ENCODE results near the gene MAP3K7.

MAP3K7 gene

GRCh38 chr6:90485635-90486277 lies 101.1 kb downstream of the MAP3K7 start:
- Histone ChIP-seq H3K27me3 (ENCODE audit: control insufficient read depth, insufficient read depth, low read length) (no peaks in the 10 kb centered on the region), H3K9ac (ENCODE audit: low read length) (no peak overlapping the region), H3K4me3 (ENCODE audit: low read length) (no peak overlapping the region), H3K36me3 (ENCODE audit: control insufficient read depth, insufficient read depth, low read length) (no peaks in the 10 kb centered on the region), H3K27ac (ENCODE audit: low read depth, low read length) (no peak overlapping the region), H3K4me1 (ENCODE audit: control insufficient read depth, insufficient read depth, low read length) (no peaks in the 10 kb centered on the region)

GRCh38 chr6:90484903-90485302 lies 102.0 kb downstream of the MAP3K7 start:
- H3K9ac ChIP-seq (ENCODE audit: low read length) = no peak overlapping the region
- H3K4me1 ChIP-seq (ENCODE audit: control insufficient read depth, insufficient read depth, low read length) = no peaks in the 10 kb centered on the region
- no peak overlapping the region for H3K4me3 ChIP-seq (ENCODE audit: low read length)
- no peak overlapping the region for H3K27ac ChIP-seq (ENCODE audit: low read depth, low read length)
- no peaks in the 10 kb centered on the region for H3K27me3 ChIP-seq (ENCODE audit: control insufficient read depth, insufficient read depth, low read length)
- no peaks in the 10 kb centered on the region for H3K36me3 ChIP-seq (ENCODE audit: control insufficient read depth, insufficient read depth, low read length)

- Histone ChIP-seq H3K4me3 (ENCODE audit: low read length) (no peak overlapping the region), H3K27me3 (ENCODE audit: control insufficient read depth, insufficient read depth, low read length) (no peaks in the 10 kb centered on the region), H3K36me3 (ENCODE audit: control insufficient read depth, insufficient read depth, low read length) (no peaks in the 10 kb centered on the region), H3K4me1 (ENCODE audit: control insufficient read depth, insufficient read depth, low read length) (no peaks in the 10 kb centered on the region), H3K9ac (ENCODE audit: low read length) (no peak overlapping the region), H3K27ac (ENCODE audit: low read depth, low read length) (no peak overlapping the region)
Observed at GRCh38 chr6:90484385-90484784, 102.5 kb downstream of the MAP3K7 start.

GRCh38 chr6:90483956-90484355 lies 102.9 kb downstream of the MAP3K7 start:
- Histone ChIP-seq H3K4me1 (ENCODE audit: control insufficient read depth, insufficient read depth, low read length) (no peaks in the 10 kb centered on the region), H3K36me3 (ENCODE audit: control insufficient read depth, insufficient read depth, low read length) (no peaks in the 10 kb centered on the region), H3K27me3 (ENCODE audit: control insufficient read depth, insufficient read depth, low read length) (no peaks in the 10 kb centered on the region), H3K27ac (ENCODE audit: low read depth, low read length) (no peak overlapping the region), H3K9ac (ENCODE audit: low read length) (no peak overlapping the region), H3K4me3 (ENCODE audit: low read length) (no peak overlapping the region)

- H3K27ac ChIP-seq (ENCODE audit: low read depth, low read length) = no peak overlapping the region
- H3K4me3 ChIP-seq (ENCODE audit: low read length) = no peak overlapping the region
- H3K36me3 ChIP-seq (ENCODE audit: control insufficient read depth, insufficient read depth, low read length) = no peaks in the 10 kb centered on the region
- H3K4me1 ChIP-seq (ENCODE audit: control insufficient read depth, insufficient read depth, low read length) = no peaks in the 10 kb centered on the region
- no peaks in the 10 kb centered on the region for H3K27me3 ChIP-seq (ENCODE audit: control insufficient read depth, insufficient read depth, low read length)
- no peak overlapping the region for H3K9ac ChIP-seq (ENCODE audit: low read length)
Observed at GRCh38 chr6:90483116-90483839, 103.6 kb downstream of the MAP3K7 start.

- H3K9ac ChIP-seq (ENCODE audit: low read length) = no peak overlapping the region
- H3K36me3 ChIP-seq (ENCODE audit: control insufficient read depth, insufficient read depth, low read length) = no peaks in the 10 kb centered on the region
- H3K4me1 ChIP-seq (ENCODE audit: control insufficient read depth, insufficient read depth, low read length) = no peaks in the 10 kb centered on the region
- no peak overlapping the region for H3K27ac ChIP-seq (ENCODE audit: low read depth, low read length)
- no peak overlapping the region for H3K4me3 ChIP-seq (ENCODE audit: low read length)
- no peaks in the 10 kb centered on the region for H3K27me3 ChIP-seq (ENCODE audit: control insufficient read depth, insufficient read depth, low read length)
Observed at GRCh38 chr6:90480666-90481065, 106.2 kb downstream of the MAP3K7 start.

GRCh38 chr6:90479603-90479926 lies 107.3 kb downstream of the MAP3K7 start:
- no peaks in the 10 kb centered on the region for H3K27me3 ChIP-seq (ENCODE audit: control insufficient read depth, insufficient read depth, low read length)
- H3K27ac ChIP-seq (ENCODE audit: low read depth, low read length) = no peak overlapping the region
- H3K36me3 ChIP-seq (ENCODE audit: control insufficient read depth, insufficient read depth, low read length) = no peaks in the 10 kb centered on the region
- H3K9ac ChIP-seq (ENCODE audit: low read length) = no peak overlapping the region
- H3K4me3 ChIP-seq (ENCODE audit: low read length) = no peak overlapping the region
- H3K4me1 ChIP-seq (ENCODE audit: control insufficient read depth, insufficient read depth, low read length) = no peaks in the 10 kb centered on the region

- H3K36me3 ChIP-seq (ENCODE audit: control insufficient read depth, insufficient read depth, low read length) = no peaks in the 10 kb centered on the region
- no peak overlapping the region for H3K9ac ChIP-seq (ENCODE audit: low read length)
- H3K27ac ChIP-seq (ENCODE audit: low read depth, low read length) = no peak overlapping the region
- no peak overlapping the region for H3K4me3 ChIP-seq (ENCODE audit: low read length)
- no peaks in the 10 kb centered on the region for H3K4me1 ChIP-seq (ENCODE audit: control insufficient read depth, insufficient read depth, low read length)
- no peaks in the 10 kb centered on the region for H3K27me3 ChIP-seq (ENCODE audit: control insufficient read depth, insufficient read depth, low read length)
Observed at GRCh38 chr6:90478789-90479602, 107.9 kb downstream of the MAP3K7 start.

GRCh38 chr6:90478278-90478677 lies 108.6 kb downstream of the MAP3K7 start:
- Histone ChIP-seq H3K27ac (ENCODE audit: low read depth, low read length) (no peak overlapping the region), H3K27me3 (ENCODE audit: control insufficient read depth, insufficient read depth, low read length) (no peaks in the 10 kb centered on the region), H3K9ac (ENCODE audit: low read length) (no peak overlapping the region), H3K4me3 (ENCODE audit: low read length) (no peak overlapping the region), H3K4me1 (ENCODE audit: control insufficient read depth, insufficient read depth, low read length) (no peaks in the 10 kb centered on the region), H3K36me3 (ENCODE audit: control insufficient read depth, insufficient read depth, low read length) (no peaks in the 10 kb centered on the region)

- Histone ChIP-seq H3K4me3 (ENCODE audit: low read length) (no peak overlapping the region), H3K36me3 (ENCODE audit: control insufficient read depth, insufficient read depth, low read length) (no peaks in the 10 kb centered on the region), H3K27me3 (ENCODE audit: control insufficient read depth, insufficient read depth, low read length) (no peaks in the 10 kb centered on the region), H3K27ac (ENCODE audit: low read depth, low read length) (no peak overlapping the region), H3K4me1 (ENCODE audit: control insufficient read depth, insufficient read depth, low read length) (no peaks in the 10 kb centered on the region), H3K9ac (ENCODE audit: low read length) (no peak overlapping the region)
Observed at GRCh38 chr6:90477366-90477765, 109.5 kb downstream of the MAP3K7 start.

GRCh38 chr6:90472716-90473115 lies 114.2 kb downstream of the MAP3K7 start:
- H3K9ac ChIP-seq (ENCODE audit: low read length) = no peak overlapping the region
- no peak overlapping the region for H3K4me3 ChIP-seq (ENCODE audit: low read length)

GRCh38 chr6:90471263-90471662 lies 115.6 kb downstream of the MAP3K7 start:
- Histone ChIP-seq H3K27ac (ENCODE audit: low read depth, low read length) (no peak overlapping the region), H3K4me1 (ENCODE audit: control insufficient read depth, insufficient read depth, low read length) (no peaks in the 10 kb centered on the region), H3K9ac (ENCODE audit: low read length) (no peak overlapping the region), H3K27me3 (ENCODE audit: control insufficient read depth, insufficient read depth, low read length) (no peaks in the 10 kb centered on the region), H3K36me3 (ENCODE audit: control insufficient read depth, insufficient read depth, low read length) (no peaks in the 10 kb centered on the region), H3K4me3 (ENCODE audit: low read length) (no peak overlapping the region)

More at GRCh38 chr6:90472716-90473115, 114.2 kb downstream of the MAP3K7 start:
- Histone ChIP-seq H3K27me3 (ENCODE audit: control insufficient read depth, insufficient read depth, low read length) (no peaks in the 10 kb centered on the region), H3K4me1 (ENCODE audit: control insufficient read depth, insufficient read depth, low read length) (no peaks in the 10 kb centered on the region), H3K27ac (ENCODE audit: low read depth, low read length) (no peak overlapping the region), H3K36me3 (ENCODE audit: control insufficient read depth, insufficient read depth, low read length) (no peaks in the 10 kb centered on the region)
